Stimulated activated CD8-positive, alpha-beta memory T cell treated with anti-CD3 and anti-CD28 coated beads, Interleukin-2, amount 100 ng/mL, for 1 hour (primary cell): Measurements from ENCODE around the gene WDR27.
"Not testable (repeated sequence)": the region's sequence is repeated elsewhere in the genome, so short reads cannot be mapped to it uniquely, and the experiment has no call there.

Experiments
- DNase-seq, 2 donors: peaks; one replicate each; pipeline ENCODE4 v3.0.0-alpha.2; 2020; ENCODE audit warnings: low read depth in 2 of 2

Gene WDR27

GRCh38 chr6:169527306-169527705 lies 174.5 kb downstream of the WDR27 start:
- DNase-seq = no peak

- no peak for DNase-seq
Observed at GRCh38 chr6:169521825-169522224, 180.0 kb downstream of the WDR27 start.

- DNase-seq = no peak
Observed at GRCh38 chr6:169520104-169520503, 181.7 kb downstream of the WDR27 start.

- no peak for DNase-seq
Observed at GRCh38 chr6:169518451-169518850, 183.4 kb downstream of the WDR27 start.

GRCh38 chr6:169513478-169514193 lies 188.2 kb downstream of the WDR27 start:
- DNase-seq = no peak

- DNase-seq = not testable (repeated sequence)
Observed at GRCh38 chr6:169511785-169512184, 190.0 kb downstream of the WDR27 start.

GRCh38 chr6:169510871-169511270 lies 191.0 kb downstream of the WDR27 start:
- no peak for DNase-seq

- no peak for DNase-seq
Observed at GRCh38 chr6:169508452-169508851, 193.4 kb downstream of the WDR27 start.

GRCh38 chr6:169503422-169504152 lies 198.2 kb downstream of the WDR27 start:
- DNase-seq = no peak

- DNase-seq = no peak
Observed at GRCh38 chr6:169502445-169502844, 199.4 kb downstream of the WDR27 start.

- no peak for DNase-seq
Observed at GRCh38 chr6:169501777-169502313, 200.0 kb downstream of the WDR27 start.

- DNase-seq = no peak
Observed at GRCh38 chr6:169501128-169501527, 200.7 kb downstream of the WDR27 start.

GRCh38 chr6:169500688-169501087 lies 201.1 kb downstream of the WDR27 start:
- no peak for DNase-seq

- no peak for DNase-seq
Observed at GRCh38 chr6:169499848-169500247, 202.0 kb downstream of the WDR27 start.

GRCh38 chr6:169498916-169499513 lies 202.8 kb downstream of the WDR27 start:
- DNase-seq = no peak

GRCh38 chr6:169495601-169496000 lies 206.2 kb downstream of the WDR27 start:
- no peak for DNase-seq

GRCh38 chr6:169494038-169494437 lies 207.8 kb downstream of the WDR27 start:
- no peak for DNase-seq

GRCh38 chr6:169491482-169491881 lies 210.3 kb downstream of the WDR27 start:
- no peak for DNase-seq

GRCh38 chr6:169490830-169491229 lies 211.0 kb downstream of the WDR27 start:
- DNase-seq = no peak

- no peak for DNase-seq
Observed at GRCh38 chr6:169490246-169490641, 211.6 kb downstream of the WDR27 start.

GRCh38 chr6:169489563-169490245 lies 212.1 kb downstream of the WDR27 start:
- no peak for DNase-seq
